Activated CD4-positive, alpha-beta memory T cell treated with anti-CD3 and anti-CD28 coated beads for 36 hours (primary cell): ENCODE data around the gene LRRC40. TPM values are rescaled to one million over a fixed set of nuclear protein-coding genes. Genes with fewer than 3 reads are reported as not detected.

Experiments
- CTCF ChIA-PET: fragments of 350-600 bp; sonication (Branson Sonifier 250); formaldehyde crosslinking; loops from one replicate; lab custom pipeline; 2021; ENCODE audit warnings: antibody characterized with exemption, inconsistent platforms; lab: Charles Lee
- POLR2A ChIA-PET: fragments of 350-600 bp; sonication (Branson Sonifier 250); formaldehyde crosslinking; loops from one replicate; lab custom pipeline; 2021; ENCODE audit warnings: antibody characterized with exemption; lab: Charles Lee
- DNase-seq: peaks from one replicate; pipeline ENCODE4 v3.0.0-alpha.2; 2020
- H3K27ac Mint-ChIP-seq: one replicate; pipeline ENCODE4 v1.8.0; 2021; ENCODE audit warnings: mixed read lengths
- H3K27me3 Mint-ChIP-seq: one replicate; pipeline ENCODE4 v1.8.0; 2021; ENCODE audit warnings: mixed read lengths
- H3K36me3 Mint-ChIP-seq: one replicate; pipeline ENCODE4 v1.8.0; 2021; ENCODE audit warnings: mixed read lengths
- H3K4me1 Mint-ChIP-seq: one replicate; pipeline ENCODE4 v1.8.0; 2021; ENCODE audit warnings: low read depth, mixed read lengths
- H3K4me3 Mint-ChIP-seq: one replicate; pipeline ENCODE4 v1.8.0; 2021; ENCODE audit warnings: mild to moderate bottlenecking, mixed read lengths
- H3K9me3 Mint-ChIP-seq: one replicate; pipeline ENCODE4 v1.8.0; 2021; ENCODE audit warnings: mixed read lengths
- intact Hi-C: fragments of 100-400 bp; cut with micrococcal nuclease; formaldehyde crosslinking; loops from one replicate; pipeline ENCODE4 v1.15.1; 2023
- total RNA-seq, 2 experiments: library from RNA; stranded (reverse); gene quantifications; one replicate each; pipeline ENCODE4 v1.2.3, GENCODE V29; 2021

The LRRC40 gene
- total RNA-seq, 2 experiments from 2014 or later: 22.1 to 24.7 TPM

DNA sequence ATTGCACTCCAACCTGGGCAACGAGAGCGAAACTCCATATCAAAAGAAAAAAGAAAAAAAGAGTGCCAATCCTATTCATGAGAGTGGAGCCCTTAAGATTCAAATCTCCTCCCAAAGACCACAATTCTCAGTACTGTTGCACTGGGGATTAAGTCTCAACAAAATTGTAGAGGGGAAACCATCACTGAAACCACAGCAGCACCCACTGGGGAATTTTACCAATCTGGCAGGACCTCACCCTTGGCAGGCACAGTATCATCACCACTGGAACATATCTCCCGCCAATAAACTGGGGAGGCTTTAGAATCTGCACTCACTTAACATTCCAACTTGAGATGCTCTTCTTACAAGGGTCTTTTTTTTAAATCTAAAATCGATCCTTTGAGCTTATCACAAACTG lies 41.0 kb downstream of the LRRC40 start:
- no peak for DNase-seq
- CTCF ChIA-PET: no interaction called here
- intact Hi-C loops: no loop called here
- Mint-ChIP-seq H3K27ac (no peak overlapping the region), H3K4me1 (peaks cover 6% of the 10 kb centered on the region), H3K9me3 (no peaks in the 10 kb centered on the region), H3K27me3 (no peaks in the 10 kb centered on the region), H3K4me3 (no peak overlapping the region), H3K36me3 (peaks cover 30% of the 10 kb centered on the region)
- POLR2A ChIA-PET: no interaction called here

DNA sequence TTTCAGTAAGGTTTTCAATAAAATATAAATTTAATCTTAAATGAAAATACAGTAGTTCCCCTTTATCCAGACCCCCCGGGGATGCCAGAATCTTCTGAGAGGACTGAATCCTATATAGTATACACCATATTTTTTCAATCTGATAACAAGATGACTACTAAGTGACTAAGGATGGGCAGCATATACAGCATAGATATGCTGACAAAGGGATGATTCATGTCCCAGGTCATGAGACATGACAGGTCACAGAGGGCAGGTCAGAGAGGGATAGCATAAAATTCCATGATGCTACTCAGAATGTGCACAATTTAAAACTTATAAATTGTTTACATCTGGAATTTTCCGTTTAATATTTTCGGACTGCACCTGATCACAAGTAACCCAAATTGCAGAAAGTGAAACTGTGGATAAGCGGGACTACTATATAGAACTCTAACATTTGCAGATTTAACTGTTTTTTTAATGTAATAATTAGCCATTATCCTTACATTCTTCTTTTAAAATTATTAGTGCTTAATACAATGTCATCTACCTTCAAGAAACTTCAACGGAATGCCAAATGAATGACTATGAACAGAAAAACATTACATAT lies 48.8 kb downstream of the LRRC40 start:
- Mint-ChIP-seq H3K4me1 (no peaks in the 10 kb centered on the region), H3K27me3 (no peaks in the 10 kb centered on the region), H3K36me3 (peaks cover 14% of the 10 kb centered on the region), H3K27ac (no peak overlapping the region), H3K4me3 (no peak overlapping the region), H3K9me3 (no peaks in the 10 kb centered on the region)
- DNase-seq: no peak
- intact Hi-C loops: no loop called here
- ChIA-PET POLR2A (no interaction called here), CTCF (no interaction called here)

DNA sequence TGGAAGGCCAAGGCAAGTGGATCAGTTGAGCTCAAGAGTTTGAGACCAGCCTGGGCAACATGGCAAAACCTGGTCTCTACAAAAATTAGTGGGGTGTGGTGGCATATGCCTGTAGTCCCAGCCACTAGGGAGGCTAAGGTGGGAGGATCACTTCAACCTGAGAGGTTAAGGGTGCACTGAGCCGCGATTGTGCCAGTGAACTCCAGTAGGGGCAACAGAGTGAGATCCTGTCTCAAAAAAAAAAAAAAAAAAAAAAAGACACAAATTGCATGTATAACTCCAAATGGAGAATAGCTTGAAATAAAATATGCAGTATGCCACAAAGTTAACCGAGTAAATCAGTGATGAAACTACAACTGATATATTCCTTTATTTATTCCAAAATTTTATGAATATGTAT lies 51.6 kb downstream of the LRRC40 start:
- H3K4me3 Mint-ChIP-seq: no peak overlapping the region
- H3K36me3 Mint-ChIP-seq: peaks cover 7% of the 10 kb centered on the region

DNA sequence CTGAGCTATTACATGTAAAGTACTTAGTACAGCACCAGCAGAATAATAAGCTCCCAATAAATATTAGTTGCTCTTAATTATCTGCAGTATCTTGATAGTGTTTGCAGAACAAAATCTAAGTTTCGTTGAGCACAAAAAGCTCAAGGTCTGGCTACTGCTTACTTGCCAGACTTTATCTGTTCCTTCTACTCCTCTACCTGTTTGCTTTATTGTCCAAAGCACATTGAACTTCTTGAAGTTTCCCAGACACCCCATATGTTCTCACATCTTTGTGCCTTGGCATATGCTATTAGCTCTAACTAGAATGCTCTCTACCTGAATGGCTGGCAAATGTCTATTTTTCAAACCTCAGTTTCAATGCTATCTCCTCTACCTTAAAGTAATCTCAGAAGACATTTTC lies 54.9 kb downstream of the LRRC40 start:
- intact Hi-C loops: no loop called here
- POLR2A ChIA-PET: no interaction called here
- no peak for DNase-seq
- Mint-ChIP-seq H3K9me3 (no peaks in the 10 kb centered on the region), H3K27me3 (no peaks in the 10 kb centered on the region), H3K27ac (no peak overlapping the region), H3K36me3 (peaks cover 7% of the 10 kb centered on the region), H3K4me3 (no peak overlapping the region), H3K4me1 (no peaks in the 10 kb centered on the region)
- CTCF ChIA-PET: no interaction called here

More for the DNA sequence above, 51.6 kb downstream of the LRRC40 start:
- DNase-seq: no peak
- Mint-ChIP-seq H3K27me3 (no peaks in the 10 kb centered on the region), H3K4me1 (no peaks in the 10 kb centered on the region), H3K27ac (no peak overlapping the region), H3K9me3 (no peaks in the 10 kb centered on the region)
- POLR2A ChIA-PET: interaction anchor here (0.6 kb wide), 1 partner anchor 330 kb away, joined by 3 read pairs; no protein-coding TSS in a partner anchor
- intact Hi-C loops: no loop called here
- CTCF ChIA-PET: no interaction called here

DNA sequence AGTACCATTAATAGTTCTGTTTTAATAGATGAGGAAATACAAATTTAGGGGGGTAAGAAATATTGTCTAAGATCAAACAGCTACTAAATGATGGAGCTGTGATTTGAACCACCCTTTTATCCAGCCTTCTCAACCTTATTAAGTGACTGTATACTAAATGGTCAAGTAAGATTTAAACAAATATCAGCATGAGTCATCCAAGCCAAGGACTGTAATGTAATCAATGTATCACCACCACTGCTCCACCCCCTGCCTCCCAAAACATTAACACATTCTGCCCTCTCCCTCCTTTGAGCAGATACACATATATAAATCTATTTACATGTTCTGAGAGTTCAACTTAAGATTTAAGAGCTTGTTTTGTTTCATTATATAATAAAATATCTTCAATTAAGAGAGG lies 58.9 kb downstream of the LRRC40 start:
- Mint-ChIP-seq H3K27ac (no peak overlapping the region), H3K36me3 (peaks cover 6% of the 10 kb centered on the region), H3K9me3 (no peaks in the 10 kb centered on the region), H3K27me3 (no peaks in the 10 kb centered on the region), H3K4me3 (no peak overlapping the region), H3K4me1 (no peaks in the 10 kb centered on the region)
- no peak for DNase-seq
- POLR2A ChIA-PET: interaction anchor here (1.2 kb wide), 1 partner anchor 22 kb away, joined by 3 read pairs; no protein-coding TSS in a partner anchor
- intact Hi-C loops: no loop called here
- CTCF ChIA-PET: no interaction called here

- ChIA-PET CTCF (interaction anchor here (0.6 to 1.7 kb wide), 2 partner anchors 307 to 344 kb away, joined by 3 read pairs; no protein-coding TSS in a partner anchor), POLR2A (no interaction called here)
- Mint-ChIP-seq H3K4me1 (no peaks in the 10 kb centered on the region), H3K27me3 (no peaks in the 10 kb centered on the region), H3K36me3 (peaks cover 3% of the 10 kb centered on the region), H3K4me3 (no peak overlapping the region), H3K9me3 (no peaks in the 10 kb centered on the region), H3K27ac (no peak overlapping the region)
- no peak for DNase-seq
- intact Hi-C loops: no loop called here
Observed at GRCh38 chr1:70143048-70143659, 62.2 kb downstream of the LRRC40 start.

GRCh38 chr1:70142075-70142474 lies 63.3 kb downstream of the LRRC40 start:
- ChIA-PET POLR2A (no interaction called here), CTCF (interaction anchor here (1.7 kb wide), 1 partner anchor 345 kb away, joined by 3 read pairs; no protein-coding TSS in a partner anchor)
- H3K9me3 Mint-ChIP-seq: no peaks in the 10 kb centered on the region
- no peak overlapping the region for H3K4me3 Mint-ChIP-seq
- H3K27me3 Mint-ChIP-seq: peaks cover 2% of the 10 kb centered on the region
- intact Hi-C loops: no loop called here
- H3K27ac Mint-ChIP-seq: no peak overlapping the region
- no peaks in the 10 kb centered on the region for H3K36me3 Mint-ChIP-seq
- DNase-seq: no peak
- no peaks in the 10 kb centered on the region for H3K4me1 Mint-ChIP-seq

- Mint-ChIP-seq H3K36me3 (no peaks in the 10 kb centered on the region), H3K27me3 (peaks cover 2% of the 10 kb centered on the region), H3K27ac (no peak overlapping the region), H3K9me3 (no peaks in the 10 kb centered on the region), H3K4me3 (no peak overlapping the region), H3K4me1 (no peaks in the 10 kb centered on the region)
- intact Hi-C loops: no loop called here
- ChIA-PET CTCF (no interaction called here), POLR2A (no interaction called here)
- DNase-seq: no peak
Observed at GRCh38 chr1:70140894-70141293, 64.5 kb downstream of the LRRC40 start.

- H3K4me3 Mint-ChIP-seq: no peak overlapping the region
- H3K36me3 Mint-ChIP-seq: no peaks in the 10 kb centered on the region
- ChIA-PET CTCF (interaction anchor here (0.6 kb wide), 1 partner anchor 21 kb away, joined by 3 read pairs; no protein-coding TSS in a partner anchor), POLR2A (no interaction called here)
- peaks cover 2% of the 10 kb centered on the region for H3K27me3 Mint-ChIP-seq
- no peaks in the 10 kb centered on the region for H3K4me1 Mint-ChIP-seq
- DNase-seq: no peak
- H3K27ac Mint-ChIP-seq: no peak overlapping the region
- no peaks in the 10 kb centered on the region for H3K9me3 Mint-ChIP-seq
- intact Hi-C loops: no loop called here
Observed at GRCh38 chr1:70140343-70140742, 65.0 kb downstream of the LRRC40 start.

DNA sequence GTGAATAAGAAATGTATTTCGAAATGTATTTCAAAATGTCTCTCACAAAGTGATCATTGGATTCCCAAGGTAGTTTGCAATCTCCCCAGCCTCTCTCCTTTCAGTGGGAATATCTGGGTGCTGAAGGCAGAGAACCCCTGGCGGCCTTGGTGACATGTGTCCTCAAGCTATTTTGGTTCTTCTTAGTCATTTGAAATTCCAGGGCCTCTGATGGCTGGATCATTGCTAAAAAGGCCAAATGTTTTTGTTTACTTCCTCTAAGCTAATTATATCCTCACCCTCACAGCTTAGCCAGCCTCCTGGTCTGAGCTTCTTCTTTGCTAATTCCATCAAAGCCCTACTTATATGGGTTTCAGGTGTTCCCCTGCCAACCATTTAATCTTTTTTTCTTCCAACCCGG lies 71.2 kb downstream of the LRRC40 start:
- no peak overlapping the region for H3K4me3 Mint-ChIP-seq
- POLR2A ChIA-PET: no interaction called here
- peaks cover 3% of the 10 kb centered on the region for H3K4me1 Mint-ChIP-seq
- no peak for DNase-seq
- no peak overlapping the region for H3K27ac Mint-ChIP-seq
- peaks cover 4% of the 10 kb centered on the region for H3K27me3 Mint-ChIP-seq
- intact Hi-C loops: loop anchor here (5.0 to 10.0 kb wide), 3 partner anchors 88 to 918 kb away; partner anchors contain the start of gene SRSF11
- no peaks in the 10 kb centered on the region for H3K9me3 Mint-ChIP-seq
- H3K36me3 Mint-ChIP-seq: no peaks in the 10 kb centered on the region
- CTCF ChIA-PET: interaction anchor here (0.7 to 1.7 kb wide), 5 partner anchors 31 to 373 kb away, joined by 3 to 5 read pairs (median 3); no protein-coding TSS in a partner anchor

GRCh38 chr1:70117046-70117445 lies 88.3 kb downstream of the LRRC40 start:
- ChIA-PET CTCF (interaction anchor here (1.2 kb wide), 1 partner anchor 16 kb away, joined by 3 read pairs; no protein-coding TSS in a partner anchor), POLR2A (no interaction called here)
- DNase-seq: no peak
- Mint-ChIP-seq H3K27me3 (peaks cover 2% of the 10 kb centered on the region), H3K27ac (no peak overlapping the region), H3K9me3 (no peaks in the 10 kb centered on the region), H3K4me1 (no peaks in the 10 kb centered on the region), H3K36me3 (no peaks in the 10 kb centered on the region), H3K4me3 (no peak overlapping the region)
- intact Hi-C loops: no loop called here

- POLR2A ChIA-PET: no interaction called here
- Mint-ChIP-seq H3K9me3 (no peaks in the 10 kb centered on the region), H3K27ac (no peak overlapping the region), H3K36me3 (no peaks in the 10 kb centered on the region), H3K4me3 (no peak overlapping the region), H3K27me3 (peaks cover 3% of the 10 kb centered on the region), H3K4me1 (no peaks in the 10 kb centered on the region)
- CTCF ChIA-PET: no interaction called here
- no peak for DNase-seq
- intact Hi-C loops: no loop called here
Observed at GRCh38 chr1:70115315-70115714, 90.1 kb downstream of the LRRC40 start.
